ENCODE data around the gene OPCML.

DNA sequence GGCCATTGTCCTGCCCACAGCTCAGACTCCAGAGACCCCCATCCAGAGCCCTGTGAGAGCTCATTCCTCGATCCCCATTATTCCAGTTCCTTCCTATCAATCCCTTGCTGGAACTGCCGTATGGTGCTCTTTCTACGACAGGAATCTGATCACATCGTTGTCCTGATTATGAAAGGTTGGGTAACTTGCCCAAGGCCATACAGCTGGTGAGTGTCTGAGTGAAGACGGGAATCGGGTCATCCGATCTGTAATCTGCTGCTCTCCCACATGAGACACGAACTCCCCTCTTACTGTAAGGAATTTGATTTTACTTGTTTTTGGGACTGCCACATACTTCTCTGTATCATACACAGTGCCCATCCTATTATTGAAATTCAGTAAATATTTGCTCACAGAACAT is 149.1 kb downstream of the OPCML start:
- TF ChIP-seq CTCF (IDR thresholded peaks at IDR 0.05; ENCODE audit: low read length) = no peak
- no peak for TF ChIP-seq EZH2 (optimal IDR thresholded peaks at IDR 0.05; ENCODE audit: low read depth, low read length)
- TF ChIP-seq EZH2phosphoT487 (IDR thresholded peaks at IDR 0.05; ENCODE audit: low read length) = no peak
